IPS-NIHi7 (cell line): Measurements from ENCODE around the gene EXOC6B.
"Not testable (repeated sequence)": the region's sequence is repeated elsewhere in the genome, so short reads cannot be mapped to it uniquely, and the experiment has no call there.

Source experiments
- DNase-seq: peaks from one replicate; pipeline ENCODE4 v3.0.0; 2012; ENCODE audit warnings: mixed read lengths; ENCODE audit errors: extremely low spot score

Gene EXOC6B

DNA sequence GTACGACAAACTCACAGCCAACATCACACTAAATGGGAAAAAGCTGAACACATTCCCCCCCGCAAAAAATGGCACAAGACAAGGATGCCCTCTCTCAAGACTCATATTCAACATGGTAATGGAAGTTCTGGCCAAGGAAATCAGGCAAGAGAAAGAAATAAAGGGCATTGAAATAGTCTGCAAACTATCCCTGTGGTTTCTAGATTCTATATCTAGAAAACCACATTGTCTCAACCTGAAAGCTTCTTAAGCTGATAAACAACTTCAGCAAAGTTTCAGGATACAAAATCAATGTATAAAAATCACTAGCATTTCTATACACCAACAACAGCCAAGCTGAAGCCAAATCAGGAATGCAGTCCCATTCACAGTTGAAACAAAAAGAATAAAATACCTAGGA, 383.6 kb downstream of the EXOC6B start:
- DNase-seq: no peak

DNA sequence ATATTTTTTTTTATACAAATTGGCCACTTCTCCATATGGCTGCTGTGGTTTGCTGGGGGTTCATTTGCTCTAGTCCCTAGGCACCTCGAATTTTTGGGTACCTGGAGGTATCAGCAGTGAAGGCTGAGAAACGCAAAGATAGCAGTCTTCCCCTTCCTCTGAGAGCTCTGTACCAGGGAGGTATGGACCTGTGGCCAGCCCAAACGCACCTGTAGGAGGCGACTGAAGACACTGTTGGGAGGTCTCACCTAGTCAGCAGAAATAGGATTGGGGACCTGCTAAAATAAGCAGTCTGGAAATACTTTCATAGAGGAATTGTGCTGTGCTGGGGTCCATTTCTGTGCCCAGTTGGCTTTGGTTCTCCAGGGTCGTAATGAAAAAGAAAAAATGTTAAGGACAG, 385.9 kb downstream of the EXOC6B start:
- DNase-seq: no peak

DNA sequence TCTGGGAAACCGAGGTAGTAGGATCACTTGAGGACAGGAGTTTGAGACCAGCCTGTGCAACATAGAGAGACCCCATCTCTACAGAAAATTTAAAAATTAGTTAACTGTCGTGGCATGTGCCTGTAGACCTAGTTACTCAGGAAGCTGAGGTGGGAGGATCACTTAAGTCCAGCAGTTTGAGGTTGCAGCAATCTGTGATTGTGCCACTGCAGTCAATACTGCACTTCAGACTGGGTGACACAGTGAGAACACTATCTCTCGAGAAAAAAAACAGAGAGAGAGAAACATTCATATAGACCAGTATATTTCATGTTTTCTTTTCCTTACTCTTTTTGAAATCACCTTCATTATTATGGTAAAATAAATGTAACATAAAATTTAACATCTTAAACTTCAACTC, 387.5 kb downstream of the EXOC6B start:
- DNase-seq: no peak

DNA sequence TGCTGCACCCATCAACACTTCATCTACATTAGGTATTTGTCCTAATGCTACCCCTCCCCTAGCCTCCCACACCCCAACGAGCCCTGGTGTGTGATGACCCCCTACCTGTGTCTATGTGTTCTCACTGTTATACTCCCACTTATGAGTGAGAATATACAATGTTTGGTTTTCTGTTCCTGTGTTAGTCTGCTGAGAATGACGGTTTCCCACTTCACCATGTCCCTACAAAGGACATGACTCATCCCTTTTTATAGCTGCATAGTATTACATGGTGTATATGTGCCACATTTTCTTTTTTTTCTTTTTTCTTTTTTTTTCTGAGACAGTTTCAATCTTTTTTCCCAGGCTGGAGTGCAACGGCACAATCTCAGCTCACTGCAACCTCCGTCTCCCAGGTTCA, 394.1 kb downstream of the EXOC6B start:
- DNase-seq: no peak

DNA sequence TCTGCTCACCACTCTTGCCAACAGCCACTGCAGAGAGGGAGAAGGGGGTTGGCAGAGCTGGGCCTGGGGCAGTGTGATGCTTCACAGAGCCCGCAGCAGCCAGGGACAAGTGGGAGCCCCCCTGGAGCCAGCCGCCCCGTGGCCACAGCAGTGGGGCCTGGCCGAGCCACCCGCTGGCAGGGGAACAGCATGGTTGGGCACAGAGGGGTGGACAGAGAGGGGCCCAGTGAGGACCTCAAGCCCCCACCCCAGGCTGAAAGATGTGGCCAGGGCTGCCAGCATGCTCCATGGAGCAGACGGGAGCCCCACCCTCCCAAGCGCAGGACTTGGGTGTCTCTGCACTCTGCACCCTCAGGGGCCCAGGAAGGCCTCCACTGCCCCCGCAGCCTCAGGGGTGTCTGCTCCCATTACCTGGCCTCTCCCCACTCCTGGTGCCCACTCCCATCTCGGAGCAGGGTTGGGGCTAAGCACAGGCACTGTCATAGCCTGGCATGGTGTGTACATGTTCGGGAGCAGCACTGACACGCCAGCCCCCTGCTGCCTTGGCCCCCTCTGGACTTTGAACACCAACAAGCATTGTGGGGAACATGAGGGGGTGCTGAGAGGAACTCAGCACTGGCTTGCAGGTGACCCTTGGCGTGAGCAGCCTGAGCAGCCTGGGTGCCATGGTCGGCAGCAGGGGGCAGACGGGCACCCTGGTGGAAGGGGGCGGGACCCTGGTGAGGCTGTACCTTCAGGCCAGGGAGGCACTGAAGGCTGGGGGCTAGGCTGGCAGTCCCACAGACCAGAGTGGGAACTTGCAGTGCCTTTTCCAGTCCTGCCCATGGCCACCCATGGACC, 398.6 kb downstream of the EXOC6B start:
- DNase-seq: no peak

DNA sequence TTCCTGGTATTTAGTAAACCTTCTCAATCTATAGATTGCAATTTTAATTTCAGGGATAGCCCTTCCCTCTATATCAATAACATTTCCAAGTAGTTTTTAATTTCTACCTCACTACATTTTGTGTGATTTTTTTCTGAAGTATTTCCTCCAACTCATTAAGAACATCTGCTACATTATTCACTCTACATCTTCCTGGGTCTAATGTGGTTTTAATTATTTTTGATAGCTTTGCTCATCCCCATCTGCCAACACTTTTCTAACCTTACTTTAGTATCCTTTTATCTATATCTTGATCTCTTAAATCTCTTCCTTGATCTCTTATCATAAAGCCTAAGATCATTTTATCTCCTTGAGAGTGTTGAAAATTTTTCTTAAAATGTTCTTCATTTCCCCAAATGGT, 399.8 kb downstream of the EXOC6B start:
- DNase-seq: no peak

DNA sequence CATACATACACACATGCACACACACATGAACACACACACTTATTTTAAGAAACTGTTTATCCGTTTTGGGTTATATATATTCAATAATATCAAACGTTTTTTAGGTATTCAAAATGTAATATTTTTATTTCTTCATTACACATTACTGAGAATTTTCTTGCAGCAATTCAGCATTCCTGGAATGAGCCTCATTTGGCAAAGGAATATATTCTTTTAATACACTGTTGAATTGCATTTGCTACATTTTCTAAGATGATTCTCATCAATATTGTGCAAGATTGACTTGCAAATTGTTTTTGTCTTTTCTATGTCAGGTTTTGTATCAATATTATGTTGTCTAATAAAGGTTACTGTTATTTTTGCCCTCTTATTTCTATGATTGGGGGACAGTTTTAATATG, 402.1 kb downstream of the EXOC6B start:
- DNase-seq: no peak

DNA sequence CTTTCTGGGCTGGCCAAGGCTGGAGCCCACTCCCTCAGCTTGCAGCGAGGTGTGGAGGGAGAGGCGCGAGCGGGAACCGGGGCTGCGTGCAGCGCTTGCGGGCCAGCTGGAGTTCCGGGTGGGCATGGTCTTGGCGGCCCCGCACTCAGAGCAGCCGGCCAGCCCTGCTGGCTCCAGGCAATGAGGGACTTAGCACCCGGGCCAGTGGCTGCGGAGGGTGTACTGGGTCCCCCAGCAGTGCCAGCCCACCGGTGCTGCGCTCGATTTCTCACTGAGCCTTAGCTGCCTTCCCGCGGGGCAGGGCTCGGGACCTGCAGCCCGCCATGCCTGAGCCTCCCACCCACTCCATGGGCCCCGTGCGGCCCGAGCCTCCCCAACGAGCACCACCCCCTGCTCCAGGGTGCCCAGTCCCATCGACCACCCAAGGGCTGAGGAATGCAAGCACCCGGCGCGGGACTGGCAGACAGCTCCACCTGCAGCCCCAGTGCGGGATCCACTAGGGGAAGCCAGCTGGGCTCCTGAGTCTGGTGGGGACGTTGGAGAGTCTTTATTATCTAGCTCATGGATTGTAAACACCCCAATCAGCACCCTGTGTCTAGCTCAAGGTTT, 404.0 kb downstream of the EXOC6B start:
- not testable (repeated sequence) for DNase-seq

DNA sequence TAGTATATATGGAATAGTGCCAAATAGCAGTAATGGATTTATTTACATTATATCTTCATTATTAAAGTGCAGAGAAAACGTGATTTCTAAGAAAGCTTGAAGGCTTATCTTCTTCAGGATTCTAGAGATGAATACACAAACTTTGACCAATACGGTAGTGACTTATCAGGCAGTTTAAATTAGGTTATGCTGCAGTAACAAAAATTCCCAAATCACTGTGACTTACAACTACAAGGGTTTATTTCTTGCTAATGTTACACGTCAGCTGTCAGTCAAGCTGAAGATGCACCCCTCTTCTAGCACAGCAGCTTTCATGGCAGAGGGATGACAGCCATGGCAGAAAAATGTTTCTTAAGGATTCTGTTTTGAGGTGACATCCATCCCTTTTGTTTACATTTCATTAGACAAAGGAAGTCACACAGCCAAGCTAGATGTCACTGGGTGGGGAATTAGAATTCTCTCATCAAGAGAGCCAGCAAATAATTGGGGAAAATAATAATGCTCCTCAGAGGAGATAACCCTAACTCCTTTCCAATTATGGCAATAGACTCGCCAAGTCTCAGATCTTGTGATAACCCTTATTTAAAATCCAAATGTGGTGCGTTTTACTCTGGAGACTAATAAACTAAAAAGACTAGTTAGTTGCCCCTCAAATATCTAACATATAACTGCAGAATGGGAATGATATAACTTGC, 409.9 kb downstream of the EXOC6B start:
- no peak for DNase-seq

DNA sequence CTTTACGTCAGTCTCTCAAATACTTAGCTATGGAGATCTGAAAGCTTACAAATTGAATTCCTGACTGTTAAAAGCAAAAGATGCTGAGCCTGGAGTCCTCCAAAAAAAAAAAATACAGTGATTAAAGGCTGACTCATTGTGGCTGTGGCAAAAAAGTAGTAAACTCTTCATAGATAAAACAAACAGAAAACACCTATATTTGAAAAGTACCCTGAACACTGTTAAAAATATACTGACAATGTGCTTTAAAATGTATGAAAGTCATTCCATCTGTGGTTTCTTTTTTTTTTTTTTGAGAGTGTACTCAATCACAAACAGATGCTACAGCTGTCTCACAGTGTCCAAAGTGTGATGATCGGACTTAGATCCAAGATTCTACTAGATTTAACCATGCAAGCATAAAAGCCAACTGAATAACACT, 410.6 kb downstream of the EXOC6B start:
- DNase-seq: no peak

DNA sequence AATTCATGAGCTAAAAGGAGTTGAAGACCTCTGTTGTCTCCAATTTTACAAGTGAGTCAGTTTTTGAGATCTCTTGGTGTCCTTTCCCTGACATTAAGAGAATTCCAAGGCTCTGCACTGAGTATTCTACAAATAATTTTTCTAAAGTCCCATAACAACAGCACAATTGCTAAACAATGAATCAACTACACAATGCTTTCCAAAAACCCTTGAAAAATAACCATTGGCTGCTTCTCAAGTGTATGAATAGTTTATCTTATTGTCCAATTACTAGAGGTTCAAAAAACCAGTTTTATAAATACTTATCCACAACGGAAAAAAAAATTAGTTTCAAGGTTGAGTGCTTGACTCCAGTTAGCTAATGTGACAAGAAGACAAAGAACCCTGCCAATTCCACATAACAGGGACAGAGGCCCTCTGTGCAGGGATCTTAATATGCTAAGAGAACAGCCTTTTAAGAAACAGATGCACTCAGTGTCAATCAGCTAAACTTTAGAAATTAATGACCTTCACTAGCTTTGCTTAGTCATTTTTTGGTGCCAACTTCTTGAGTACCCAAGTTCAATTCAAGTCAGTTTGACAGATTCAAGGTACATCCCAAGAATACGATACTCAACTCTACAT, 411.6 kb downstream of the EXOC6B start:
- DNase-seq: no peak

DNA sequence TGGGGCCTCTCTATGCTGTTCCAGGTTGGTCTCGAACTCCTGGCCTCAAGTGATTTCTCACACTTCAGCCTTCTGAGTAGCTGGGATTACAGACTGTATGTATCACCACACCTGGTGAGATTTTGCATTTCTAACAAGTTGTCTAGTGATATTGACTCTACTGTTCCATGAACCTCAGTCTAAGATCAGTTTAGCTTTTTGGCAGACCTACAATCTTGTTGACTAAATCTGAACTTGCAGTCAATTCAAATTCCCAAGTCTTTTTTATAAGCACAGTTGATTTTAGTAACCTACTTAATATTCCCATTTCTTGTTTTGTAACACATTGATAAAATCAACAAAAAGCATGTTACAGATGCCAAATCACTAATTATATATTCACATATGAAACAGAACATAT, 412.1 kb downstream of the EXOC6B start:
- no peak for DNase-seq

DNA sequence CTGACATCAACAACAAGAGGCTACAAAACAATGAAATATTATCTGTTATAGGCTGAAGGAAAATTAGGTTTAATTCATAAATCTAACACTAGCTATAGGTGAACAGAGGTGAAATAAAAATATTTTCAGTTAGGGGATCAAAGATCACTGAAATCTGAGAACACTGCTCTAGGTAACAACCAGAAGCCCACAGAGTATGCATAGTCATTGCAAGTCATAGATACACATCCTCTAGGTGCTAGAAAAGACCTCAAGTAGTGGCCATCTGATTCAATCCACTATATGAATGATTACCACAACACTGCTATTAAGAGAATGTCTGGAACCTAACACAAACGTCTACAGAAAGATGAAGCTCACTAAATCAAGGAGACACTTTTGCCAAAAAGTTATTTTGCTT, 413.6 kb downstream of the EXOC6B start:
- no peak for DNase-seq

DNA sequence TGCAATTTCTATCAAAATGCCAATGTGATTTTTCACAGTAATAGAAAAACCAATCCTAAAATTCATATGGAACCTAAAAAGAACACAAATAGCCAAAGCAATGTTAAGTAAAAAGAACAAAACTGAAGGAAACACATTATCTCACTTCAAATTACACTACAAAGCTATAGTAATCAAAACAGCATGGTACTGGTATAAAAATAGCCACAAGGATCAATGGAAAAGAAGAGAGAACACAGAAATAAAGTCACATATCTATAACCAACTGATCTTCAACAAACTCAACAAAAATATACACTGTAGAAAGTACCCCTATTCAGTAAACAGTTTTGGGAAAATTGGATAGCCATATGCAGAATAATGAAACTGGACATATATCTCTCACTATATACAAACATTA, 426.0 kb downstream of the EXOC6B start:
- no peak for DNase-seq

DNA sequence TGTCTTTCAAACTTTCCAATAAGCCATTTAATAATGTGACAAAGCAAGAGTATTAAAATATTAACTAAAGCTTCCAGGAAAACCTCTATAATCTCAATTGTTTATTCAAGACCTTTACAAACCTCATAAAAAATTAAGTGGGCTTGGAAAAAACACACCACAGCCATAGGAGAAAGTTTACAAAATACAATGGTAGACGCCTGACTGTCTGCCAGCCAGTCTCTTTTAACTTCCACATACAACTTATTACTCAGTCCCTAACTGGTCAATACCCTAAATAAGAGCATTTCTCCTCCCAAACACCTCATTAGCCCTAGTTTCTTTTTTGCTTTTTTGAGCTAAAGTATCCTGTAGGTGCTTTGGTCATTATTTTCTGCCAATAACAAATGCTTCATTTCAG, 430.7 kb downstream of the EXOC6B start:
- no peak for DNase-seq

DNA sequence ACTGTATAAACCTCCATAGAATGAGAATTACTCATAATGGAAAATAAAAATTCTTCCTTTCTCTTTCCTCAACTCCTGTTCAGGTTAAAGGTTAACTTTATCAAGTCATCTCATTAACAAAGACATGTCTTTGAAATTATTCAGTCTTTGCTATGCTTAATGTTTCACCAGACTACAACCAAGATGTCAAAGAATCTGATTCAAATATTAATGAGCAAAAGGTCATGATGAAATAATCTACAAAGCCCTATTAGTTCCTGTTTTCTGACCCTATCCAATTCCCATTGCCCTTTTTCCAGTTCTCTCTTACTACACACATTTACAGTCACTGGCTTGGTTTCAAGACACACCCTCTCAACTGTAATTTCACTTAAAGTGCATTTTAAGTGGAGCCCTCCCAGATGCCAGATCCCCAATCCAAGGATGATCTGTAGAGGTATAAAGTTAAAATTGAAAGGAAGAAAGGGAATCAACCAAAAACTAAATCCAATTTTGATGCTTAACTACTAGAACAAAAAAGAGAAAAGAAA, 431.2 kb downstream of the EXOC6B start:
- no peak for DNase-seq

DNA sequence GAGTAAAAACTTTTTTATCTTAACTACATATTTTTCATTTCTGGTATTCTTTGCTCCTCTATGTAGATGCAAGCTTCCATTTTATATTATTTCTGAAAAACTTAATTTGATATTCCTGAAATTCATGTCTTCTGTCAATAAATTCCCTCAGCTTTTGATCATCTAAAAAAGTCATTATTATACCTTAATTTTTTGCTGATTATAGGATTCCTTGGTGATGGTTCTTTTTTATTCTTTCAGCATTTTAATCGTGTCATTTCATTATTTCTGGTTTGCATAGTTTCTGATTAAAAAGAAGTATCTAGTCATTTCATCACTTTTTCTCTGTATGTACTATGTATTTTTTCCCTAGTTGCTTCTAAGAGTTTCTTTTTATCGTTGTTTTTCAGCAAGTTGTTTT, 436.4 kb downstream of the EXOC6B start:
- no peak for DNase-seq

DNA sequence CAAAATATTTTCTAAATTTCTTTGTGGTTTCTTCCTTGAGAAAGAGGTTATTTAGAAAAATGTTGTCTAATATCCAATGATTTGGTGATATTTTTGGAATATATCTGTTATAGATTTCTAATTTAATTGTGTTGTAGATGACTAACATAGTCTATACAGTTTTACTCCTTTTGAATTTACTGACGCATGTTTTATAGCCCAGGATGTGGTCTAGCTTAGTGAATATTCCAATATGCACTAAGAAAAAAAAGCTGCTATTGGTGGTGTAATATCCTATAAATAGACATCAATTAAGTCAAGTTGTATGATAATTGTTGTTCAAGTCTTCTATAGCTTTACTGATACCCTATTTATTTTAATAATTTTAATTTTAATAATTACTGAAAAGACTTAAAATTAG, 437.6 kb downstream of the EXOC6B start:
- no peak for DNase-seq

DNA sequence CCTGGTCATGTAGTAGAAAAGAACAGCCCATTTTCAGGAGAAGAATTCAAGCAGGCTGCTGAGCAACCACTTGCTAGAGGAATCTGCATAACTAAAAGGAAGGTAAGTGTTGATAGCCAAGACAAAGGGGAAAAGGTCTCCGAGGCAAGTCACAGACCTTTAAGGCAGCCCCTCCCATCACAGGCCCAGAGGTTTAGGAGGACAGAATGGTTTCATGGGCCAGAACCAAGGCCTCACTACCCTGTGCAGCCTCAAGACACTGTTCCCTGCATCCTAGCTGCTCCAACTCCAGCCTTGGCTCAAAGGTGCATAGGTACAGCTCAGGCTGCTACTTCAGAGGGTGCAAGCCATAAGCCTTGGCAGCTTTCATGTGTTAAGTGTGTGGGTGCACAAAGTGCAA, 439.5 kb downstream of the EXOC6B start:
- DNase-seq: no peak

DNA sequence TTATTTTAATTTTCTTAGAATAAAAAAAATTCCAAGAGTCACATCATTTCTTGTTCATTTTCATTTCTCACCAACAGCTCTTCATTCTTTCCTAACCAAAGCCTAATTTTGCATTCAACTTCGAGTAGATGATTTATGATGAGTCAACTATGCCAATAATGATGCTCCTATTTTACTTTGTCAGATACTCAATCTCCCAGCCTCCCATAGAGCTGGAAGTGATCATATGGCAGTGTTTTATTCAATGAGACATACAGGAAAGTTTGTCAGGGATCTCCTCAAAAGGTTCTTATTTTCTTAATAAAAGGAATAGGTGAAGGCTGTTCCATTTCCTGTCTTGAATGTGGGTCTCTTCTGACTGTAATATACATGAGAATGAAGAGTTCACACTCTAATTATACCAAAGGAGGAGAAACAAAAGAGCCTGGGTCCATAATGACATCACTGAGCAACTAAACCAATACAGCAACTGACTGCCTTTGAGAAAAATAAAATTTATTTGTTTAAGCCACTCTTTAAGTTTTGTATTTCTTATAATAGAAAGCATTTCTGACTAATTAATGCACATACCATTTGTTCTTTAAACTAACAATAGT, 447.0 kb downstream of the EXOC6B start:
- no peak for DNase-seq

DNA sequence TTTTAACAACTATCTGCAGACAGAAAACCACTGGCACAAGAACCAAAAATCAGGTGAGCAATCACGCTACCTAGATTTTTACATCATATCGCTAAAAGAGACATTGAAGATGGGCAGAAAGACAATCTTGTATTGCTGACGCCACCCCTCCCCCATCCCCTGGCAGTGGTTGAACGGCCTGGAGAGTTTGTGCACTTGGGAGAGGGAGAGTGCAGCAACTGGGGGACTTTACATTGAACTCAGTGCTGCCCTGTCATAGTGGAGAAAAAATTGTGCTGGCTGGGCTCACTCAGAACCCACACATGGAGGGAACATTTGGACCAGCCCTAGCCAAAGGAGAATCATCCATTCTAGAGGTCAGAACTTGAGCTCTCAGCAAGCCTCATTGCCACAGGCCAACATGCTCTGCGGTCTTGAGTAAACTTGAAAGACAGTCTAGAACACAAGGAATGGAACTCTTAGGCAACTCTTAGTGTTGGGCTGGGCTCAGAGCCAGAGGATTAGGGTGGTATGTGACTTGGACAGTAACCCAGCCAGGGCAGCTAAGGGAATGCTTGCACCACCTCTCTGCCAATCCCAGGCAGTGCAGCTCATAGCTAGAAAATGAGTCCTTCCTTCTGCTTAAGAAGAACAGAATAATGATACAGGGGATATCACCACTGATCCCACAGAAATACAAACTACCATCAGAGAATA, 458.2 kb downstream of the EXOC6B start:
- DNase-seq: peak; percentile 66
